ENCODE results near the gene MATR3. TPM values are rescaled to one million over a fixed set of nuclear protein-coding genes. Genes with fewer than 3 reads are reported as not detected.

The MATR3 gene
- total and polyA plus RNA-seq, 4 donors: 433 to 752 (median 561) TPM

- Histone ChIP-seq H3K27me3 (ENCODE audit: control insufficient read depth, insufficient read depth, low read length) (no peaks in the 10 kb centered on the region), H3K27ac (ENCODE audit: low read depth, low read length) (no peak overlapping the region), H3K4me3 (ENCODE audit: low read depth, low read length) (no peak overlapping the region), H3K9me3 (ENCODE audit: control insufficient read depth, insufficient read depth, low read length) (no peaks in the 10 kb centered on the region), H3K4me1 (ENCODE audit: control insufficient read depth, insufficient read depth, low read length) (peaks cover 27% of the 10 kb centered on the region), H3K36me3 (ENCODE audit: control insufficient read depth, insufficient read depth, low read length) (no peaks in the 10 kb centered on the region)
- 100% methylated on average over 1 of the region's 4 CpGs for WGBS (ENCODE audit: insufficient coverage)
- no peak for DNase-seq (ENCODE audit: low read depth in 4 of 6, low spot score in 6 of 6)
Measured at GRCh38 chr5:139271201-139272027, 22.1 kb upstream of the MATR3 start.

GRCh38 chr5:139272471-139273321 is 20.8 kb upstream of the MATR3 start:
- H3K36me3 ChIP-seq (ENCODE audit: control insufficient read depth, insufficient read depth, low read length): no peaks in the 10 kb centered on the region
- H3K27me3 ChIP-seq (ENCODE audit: control insufficient read depth, insufficient read depth, low read length): no peaks in the 10 kb centered on the region
- peak in 2 of 6 donors; percentile 34 to 88 for DNase-seq (ENCODE audit: low read depth in 4 of 6, low spot score in 6 of 6)
- H3K9me3 ChIP-seq (ENCODE audit: control insufficient read depth, insufficient read depth, low read length): no peaks in the 10 kb centered on the region
- peak overlapping the region; percentile 54 for H3K4me3 ChIP-seq (ENCODE audit: low read depth, low read length)
- WGBS (ENCODE audit: insufficient coverage): 78% methylated on average over 3 of the region's 6 CpGs
- H3K27ac ChIP-seq (ENCODE audit: low read depth, low read length): peak overlapping the region; percentile 53
- peaks cover 31% of the 10 kb centered on the region for H3K4me1 ChIP-seq (ENCODE audit: control insufficient read depth, insufficient read depth, low read length)

GRCh38 chr5:139273322-139273571 is 20.3 kb upstream of the MATR3 start:
- peak overlapping the region; percentile 54 for H3K4me3 ChIP-seq (ENCODE audit: low read depth, low read length)
- no peaks in the 10 kb centered on the region for H3K9me3 ChIP-seq (ENCODE audit: control insufficient read depth, insufficient read depth, low read length)
- DNase-seq (ENCODE audit: low read depth in 4 of 6, low spot score in 6 of 6): no peak
- H3K27ac ChIP-seq (ENCODE audit: low read depth, low read length): peak overlapping the region; percentile 53
- peaks cover 33% of the 10 kb centered on the region for H3K4me1 ChIP-seq (ENCODE audit: control insufficient read depth, insufficient read depth, low read length)
- H3K36me3 ChIP-seq (ENCODE audit: control insufficient read depth, insufficient read depth, low read length): no peaks in the 10 kb centered on the region
- no peaks in the 10 kb centered on the region for H3K27me3 ChIP-seq (ENCODE audit: control insufficient read depth, insufficient read depth, low read length)
- WGBS (ENCODE audit: insufficient coverage): 0% methylated on average over 3 of the region's 3 CpGs

- Histone ChIP-seq H3K27ac (ENCODE audit: low read depth, low read length) (peak overlapping the region; percentile 53), H3K4me3 (ENCODE audit: low read depth, low read length) (peak overlapping the region; percentile 54), H3K27me3 (ENCODE audit: control insufficient read depth, insufficient read depth, low read length) (no peaks in the 10 kb centered on the region), H3K36me3 (ENCODE audit: control insufficient read depth, insufficient read depth, low read length) (no peaks in the 10 kb centered on the region), H3K4me1 (ENCODE audit: control insufficient read depth, insufficient read depth, low read length) (peaks cover 33% of the 10 kb centered on the region), H3K9me3 (ENCODE audit: control insufficient read depth, insufficient read depth, low read length) (no peaks in the 10 kb centered on the region)
- 2% methylated on average over 45 of the region's 47 CpGs for WGBS (ENCODE audit: insufficient coverage)
- peak in 2 of 6 donors; percentile 84 to 89 for DNase-seq (ENCODE audit: low read depth in 4 of 6, low spot score in 6 of 6)
Measured at GRCh38 chr5:139273572-139274289, 19.8 kb upstream of the MATR3 start.

GRCh38 chr5:139275536-139275935 is 18.0 kb upstream of the MATR3 start:
- H3K27me3 ChIP-seq (ENCODE audit: control insufficient read depth, insufficient read depth, low read length): no peaks in the 10 kb centered on the region
- H3K9me3 ChIP-seq (ENCODE audit: control insufficient read depth, insufficient read depth, low read length): no peaks in the 10 kb centered on the region
- DNase-seq (ENCODE audit: low read depth in 4 of 6, low spot score in 6 of 6): no peak
- peaks cover 7% of the 10 kb centered on the region for H3K36me3 ChIP-seq (ENCODE audit: control insufficient read depth, insufficient read depth, low read length)
- H3K4me1 ChIP-seq (ENCODE audit: control insufficient read depth, insufficient read depth, low read length): peaks cover 29% of the 10 kb centered on the region
- no peak overlapping the region for H3K4me3 ChIP-seq (ENCODE audit: low read depth, low read length)
- no peak overlapping the region for H3K27ac ChIP-seq (ENCODE audit: low read depth, low read length)
- 40% methylated on average over 1 of the region's 4 CpGs for WGBS (ENCODE audit: insufficient coverage)

GRCh38 chr5:139275956-139276355 is 17.6 kb upstream of the MATR3 start:
- no peaks in the 10 kb centered on the region for H3K9me3 ChIP-seq (ENCODE audit: control insufficient read depth, insufficient read depth, low read length)
- no peak for DNase-seq (ENCODE audit: low read depth in 4 of 6, low spot score in 6 of 6)
- 46% methylated on average over 2 of the region's 3 CpGs for whole genome bisulfite sequencing (ENCODE audit: insufficient coverage)
- no peaks in the 10 kb centered on the region for H3K27me3 ChIP-seq (ENCODE audit: control insufficient read depth, insufficient read depth, low read length)
- no peak overlapping the region for H3K4me3 ChIP-seq (ENCODE audit: low read depth, low read length)
- peaks cover 7% of the 10 kb centered on the region for H3K36me3 ChIP-seq (ENCODE audit: control insufficient read depth, insufficient read depth, low read length)
- H3K27ac ChIP-seq (ENCODE audit: low read depth, low read length): no peak overlapping the region
- peaks cover 30% of the 10 kb centered on the region for H3K4me1 ChIP-seq (ENCODE audit: control insufficient read depth, insufficient read depth, low read length)

GRCh38 chr5:139276426-139276825 is 17.1 kb upstream of the MATR3 start:
- DNase-seq (ENCODE audit: low read depth in 4 of 6, low spot score in 6 of 6): no peak
- Histone ChIP-seq H3K9me3 (ENCODE audit: control insufficient read depth, insufficient read depth, low read length) (no peaks in the 10 kb centered on the region), H3K4me1 (ENCODE audit: control insufficient read depth, insufficient read depth, low read length) (peaks cover 33% of the 10 kb centered on the region), H3K4me3 (ENCODE audit: low read depth, low read length) (no peak overlapping the region), H3K27me3 (ENCODE audit: control insufficient read depth, insufficient read depth, low read length) (no peaks in the 10 kb centered on the region), H3K27ac (ENCODE audit: low read depth, low read length) (no peak overlapping the region), H3K36me3 (ENCODE audit: control insufficient read depth, insufficient read depth, low read length) (peaks cover 7% of the 10 kb centered on the region)
- 100% methylated on average over 1 of the region's 2 CpGs for WGBS (ENCODE audit: insufficient coverage)

GRCh38 chr5:139277171-139277570 is 16.4 kb upstream of the MATR3 start:
- DNase-seq (ENCODE audit: low read depth in 4 of 6, low spot score in 6 of 6): peak in 2 of 6 donors; percentile 63 to 68
- Histone ChIP-seq H3K27me3 (ENCODE audit: control insufficient read depth, insufficient read depth, low read length) (no peaks in the 10 kb centered on the region), H3K4me3 (ENCODE audit: low read depth, low read length) (no peak overlapping the region), H3K9me3 (ENCODE audit: control insufficient read depth, insufficient read depth, low read length) (no peaks in the 10 kb centered on the region), H3K4me1 (ENCODE audit: control insufficient read depth, insufficient read depth, low read length) (peaks cover 33% of the 10 kb centered on the region), H3K36me3 (ENCODE audit: control insufficient read depth, insufficient read depth, low read length) (peaks cover 7% of the 10 kb centered on the region), H3K27ac (ENCODE audit: low read depth, low read length) (peak overlapping the region; percentile 37)
- 45% methylated on average over 4 of the region's 5 CpGs for WGBS (ENCODE audit: insufficient coverage)

- DNase-seq (ENCODE audit: low read depth in 4 of 6, low spot score in 6 of 6): no peak
- Histone ChIP-seq H3K27ac (ENCODE audit: low read depth, low read length) (no peak overlapping the region), H3K4me1 (ENCODE audit: control insufficient read depth, insufficient read depth, low read length) (peaks cover 23% of the 10 kb centered on the region), H3K9me3 (ENCODE audit: control insufficient read depth, insufficient read depth, low read length) (no peaks in the 10 kb centered on the region), H3K27me3 (ENCODE audit: control insufficient read depth, insufficient read depth, low read length) (no peaks in the 10 kb centered on the region), H3K4me3 (ENCODE audit: low read depth, low read length) (no peak overlapping the region), H3K36me3 (ENCODE audit: control insufficient read depth, insufficient read depth, low read length) (peaks cover 7% of the 10 kb centered on the region)
- 80% methylated on average over 5 of the region's 6 CpGs for WGBS (ENCODE audit: insufficient coverage)
Measured at GRCh38 chr5:139278540-139279274, 14.8 kb upstream of the MATR3 start.
